GM19025 (cell line): Measurements from ENCODE around the gene MYL1.

Experiments used
- ATAC-seq: cut with Tn5 transposase; IDR thresholded peaks from one replicate; pipeline ENCODE4 v1.9.1; 2021; ENCODE audit warnings: mild to moderate bottlenecking, low read depth, moderate library complexity; ENCODE audit not compliant: unreplicated experiment

MYL1 gene

GRCh38 chr2:210268281-210268680, 46.7 kb downstream of the MYL1 start:
- no peak for ATAC-seq

- no peak for ATAC-seq
Measured at GRCh38 chr2:210267698-210268097, 47.3 kb downstream of the MYL1 start.

- ATAC-seq, result no peak
Measured at GRCh38 chr2:210264282-210264681, 50.7 kb downstream of the MYL1 start.

- ATAC-seq, result no peak
Measured at GRCh38 chr2:210263841-210264240, 51.1 kb downstream of the MYL1 start.

GRCh38 chr2:210262036-210262435, 52.9 kb downstream of the MYL1 start:
- ATAC-seq, result no peak

GRCh38 chr2:210259687-210260086, 55.3 kb downstream of the MYL1 start:
- ATAC-seq, result no peak

GRCh38 chr2:210252699-210253606, 62.0 kb downstream of the MYL1 start:
- no peak for ATAC-seq

GRCh38 chr2:210250622-210251021, 64.4 kb downstream of the MYL1 start:
- no peak for ATAC-seq
